Mononuclear cell (primary cell): ENCODE data around the gene SLC1A1. TPM values are rescaled to one million over a fixed set of nuclear protein-coding genes. Genes with fewer than 3 reads are reported as not detected.
"Not testable (repeated sequence)": the region's sequence is repeated elsewhere in the genome, so short reads cannot be mapped to it uniquely, and the experiment has no call there.

ENCODE experiments used
- H3K27me3 ChIP-seq: 2 replicates; pipeline ENCODE4 v1.6.0; 2011; ENCODE audit warnings: low read length, control low read depth; ENCODE audit not compliant: insufficient read depth
- H3K4me1 ChIP-seq: 2 replicates; pipeline ENCODE4 v1.5.1; 2011; ENCODE audit warnings: mild to moderate bottlenecking, low read length, control low read depth; ENCODE audit not compliant: insufficient read depth
- H3K4me3 ChIP-seq: 2 replicates; pipeline ENCODE4 v1.5.1; 2011; ENCODE audit warnings: mild to moderate bottlenecking, low read length, moderate library complexity
- H3K9me3 ChIP-seq: 2 replicates; pipeline ENCODE4 v1.5.1; 2011; ENCODE audit warnings: low read depth, mild to moderate bottlenecking, control low read depth, low read length
- total RNA-seq: library from RNA; depleted of rRNA; stranded (reverse); fragments of >200 nt; gene quantifications from one replicate; pipeline ENCODE4 v1.2.3, GENCODE V29; 2012

The SLC1A1 gene
- total RNA-seq, 1 donor, result not detected

DNA sequence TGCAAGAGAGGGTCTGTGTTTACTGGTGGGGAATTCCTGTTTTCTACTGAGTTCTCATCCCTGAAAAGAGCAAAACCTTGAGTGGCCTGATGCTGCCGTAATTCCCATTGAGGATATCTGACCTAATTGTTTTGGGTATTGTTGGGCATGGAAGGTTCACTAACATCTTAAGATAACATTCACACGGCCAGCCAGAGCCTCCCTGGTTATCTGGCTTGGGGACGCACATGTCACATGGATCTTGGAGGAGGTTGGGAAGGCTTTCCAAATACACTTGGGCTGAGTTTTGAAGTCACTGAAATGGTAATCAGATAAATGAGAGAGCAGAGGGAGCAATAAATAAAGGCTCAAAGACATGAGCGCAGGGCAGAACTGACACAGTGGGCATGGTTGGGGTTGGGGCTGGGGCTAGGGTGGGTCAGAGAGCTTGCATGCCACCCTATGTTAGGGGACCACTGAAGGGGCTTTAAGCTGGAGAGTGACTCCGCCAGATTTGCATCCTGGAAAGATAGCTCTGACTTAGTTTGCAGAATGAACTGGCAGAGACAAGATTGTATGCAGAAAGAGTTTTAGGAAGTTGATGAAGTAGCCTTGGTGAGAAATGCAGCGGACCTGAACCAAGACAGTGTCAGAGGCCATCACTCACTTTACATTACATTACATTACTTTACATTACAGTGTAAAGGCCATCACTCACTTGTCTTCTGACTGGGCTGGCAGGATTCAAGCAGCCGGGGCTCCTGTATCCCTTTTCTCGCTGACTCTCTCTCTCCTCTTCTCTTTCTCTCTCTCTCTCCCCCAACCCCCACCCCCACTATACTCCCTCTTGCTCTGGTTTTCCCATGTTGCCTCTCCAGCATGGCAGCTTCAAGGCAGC lies 24.2 kb downstream of the SLC1A1 start:
- no peaks in the 10 kb centered on the region for H3K4me1 ChIP-seq
- no peaks in the 10 kb centered on the region for H3K9me3 ChIP-seq
- no peak overlapping the region for H3K4me3 ChIP-seq
- H3K27me3 ChIP-seq, result no peaks in the 10 kb centered on the region

DNA sequence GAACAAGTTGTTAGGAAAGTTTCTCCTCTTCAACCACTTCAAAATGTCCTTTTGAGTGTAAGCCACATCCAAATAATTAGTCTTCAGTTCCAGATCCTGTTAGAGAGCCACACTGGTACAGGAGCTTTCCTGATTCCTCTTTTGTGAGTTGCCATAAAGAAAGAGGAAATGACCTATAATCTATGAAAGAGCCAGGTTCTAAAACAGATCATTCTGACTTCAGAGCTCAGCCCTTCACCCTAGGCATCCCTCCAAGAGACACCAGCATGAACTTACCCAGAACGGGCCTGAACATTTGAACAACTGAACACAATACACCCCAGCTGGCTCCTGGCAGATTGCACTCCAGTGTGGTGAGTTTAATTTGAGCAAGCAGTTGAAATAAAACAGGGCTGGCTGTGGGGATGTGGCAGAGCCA lies 25.7 kb downstream of the SLC1A1 start:
- no peak overlapping the region for H3K4me3 ChIP-seq
- no peaks in the 10 kb centered on the region for H3K4me1 ChIP-seq
- H3K27me3 ChIP-seq, result no peaks in the 10 kb centered on the region
- no peaks in the 10 kb centered on the region for H3K9me3 ChIP-seq

DNA sequence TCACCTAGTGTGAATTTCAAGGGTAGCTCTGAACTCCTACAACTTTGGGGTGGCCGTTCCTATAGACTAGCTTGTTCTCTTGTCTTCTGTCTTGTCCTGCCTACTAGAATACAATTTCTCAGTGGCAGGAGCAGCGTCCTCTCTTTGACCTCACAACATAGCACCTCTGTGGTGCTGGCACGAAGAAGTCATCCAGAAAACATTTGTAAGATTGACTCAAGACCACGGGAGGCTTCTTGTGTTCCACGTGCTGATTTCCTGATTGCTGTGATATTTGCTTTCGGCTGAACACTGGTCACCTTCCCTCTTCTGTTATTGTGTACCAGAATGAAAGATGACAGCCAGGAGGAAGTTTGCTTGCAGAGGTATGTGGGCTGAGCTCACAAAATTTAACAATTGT lies 27.0 kb downstream of the SLC1A1 start:
- H3K4me1 ChIP-seq, result no peaks in the 10 kb centered on the region
- no peak overlapping the region for H3K4me3 ChIP-seq
- H3K27me3 ChIP-seq, result no peaks in the 10 kb centered on the region
- no peaks in the 10 kb centered on the region for H3K9me3 ChIP-seq

DNA sequence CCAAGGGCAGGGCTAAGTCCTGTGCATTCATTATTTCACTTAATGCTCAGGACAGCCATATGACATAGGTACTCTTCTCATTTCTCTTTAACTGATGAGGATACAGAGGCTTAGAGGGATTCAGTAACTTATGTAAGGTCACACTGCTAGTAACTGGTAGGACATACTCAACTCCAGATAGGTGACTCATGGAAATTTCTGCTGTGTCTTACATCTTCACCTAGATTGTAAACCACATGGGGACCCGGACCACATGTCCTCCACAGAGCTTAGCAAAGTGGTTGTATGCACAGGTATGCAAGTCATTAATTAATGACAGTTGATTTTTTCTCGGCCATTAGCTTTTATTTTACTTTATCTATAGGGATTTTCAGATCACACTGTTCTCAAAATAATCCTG lies 29.3 kb downstream of the SLC1A1 start:
- Histone ChIP-seq H3K4me1 (no peaks in the 10 kb centered on the region), H3K4me3 (no peak overlapping the region), H3K9me3 (no peaks in the 10 kb centered on the region), H3K27me3 (no peaks in the 10 kb centered on the region)

DNA sequence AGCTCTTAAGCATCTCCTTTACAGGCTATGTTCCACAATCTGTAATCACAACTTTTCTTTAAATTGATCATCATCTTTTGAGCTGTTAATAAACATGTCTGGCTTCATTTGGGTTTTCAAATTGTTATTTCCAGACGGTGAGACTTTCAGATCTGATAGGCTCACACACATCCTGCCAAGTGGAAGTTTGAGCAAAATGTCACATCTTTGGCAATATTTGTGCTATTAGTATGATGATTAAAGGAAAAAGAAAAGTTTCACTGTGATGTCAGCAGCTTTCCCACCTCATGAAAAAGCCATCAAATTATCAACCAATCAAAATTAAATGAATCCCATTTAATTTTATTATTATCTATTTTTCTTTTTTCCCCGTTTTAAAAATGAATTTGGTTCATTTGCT lies 29.8 kb downstream of the SLC1A1 start:
- Histone ChIP-seq H3K9me3 (no peaks in the 10 kb centered on the region), H3K4me1 (no peaks in the 10 kb centered on the region), H3K27me3 (no peaks in the 10 kb centered on the region), H3K4me3 (no peak overlapping the region)

DNA sequence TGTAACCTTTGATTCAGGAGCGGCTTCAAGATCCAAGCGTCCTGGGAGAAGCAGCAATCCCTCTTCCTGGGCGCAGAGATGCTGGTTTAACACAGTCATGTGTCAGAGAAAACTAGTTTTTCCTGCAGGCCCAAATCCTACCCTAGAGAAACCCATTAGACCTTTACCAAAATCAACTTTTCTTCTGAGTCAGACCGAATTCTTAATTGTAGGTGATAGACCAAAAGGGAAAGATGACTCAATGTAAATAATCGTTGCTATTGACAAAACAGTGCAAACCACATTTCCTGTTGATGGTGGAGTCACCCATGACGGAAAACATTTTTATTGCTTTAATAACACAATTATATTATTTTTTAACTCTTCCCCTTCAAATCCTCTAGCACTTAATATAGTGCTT lies 40.1 kb downstream of the SLC1A1 start:
- H3K27me3 ChIP-seq, result no peaks in the 10 kb centered on the region
- no peak overlapping the region for H3K4me3 ChIP-seq
- H3K4me1 ChIP-seq, result no peaks in the 10 kb centered on the region
- no peaks in the 10 kb centered on the region for H3K9me3 ChIP-seq

DNA sequence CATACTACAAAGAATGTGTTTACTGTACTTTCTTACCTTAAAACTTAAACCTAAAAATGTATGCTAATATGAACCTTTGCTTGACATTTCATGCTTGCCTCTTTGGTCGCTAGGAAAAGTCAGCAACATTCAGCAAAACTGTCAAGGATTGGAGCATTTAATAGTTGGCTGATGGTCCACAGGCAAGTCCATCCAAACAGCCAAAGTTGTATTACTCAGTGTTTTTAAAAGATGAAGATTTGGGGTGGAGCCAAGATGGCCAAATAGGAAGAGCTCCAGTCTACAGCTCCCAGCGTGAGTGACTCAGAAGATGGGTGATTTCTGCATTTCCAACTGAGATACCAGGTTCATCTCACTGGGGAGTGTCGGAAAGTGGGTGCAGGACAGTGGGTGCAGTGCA lies 40.6 kb downstream of the SLC1A1 start:
- not testable (repeated sequence) for H3K4me3 ChIP-seq, H3K27me3 ChIP-seq, H3K4me1 ChIP-seq

DNA sequence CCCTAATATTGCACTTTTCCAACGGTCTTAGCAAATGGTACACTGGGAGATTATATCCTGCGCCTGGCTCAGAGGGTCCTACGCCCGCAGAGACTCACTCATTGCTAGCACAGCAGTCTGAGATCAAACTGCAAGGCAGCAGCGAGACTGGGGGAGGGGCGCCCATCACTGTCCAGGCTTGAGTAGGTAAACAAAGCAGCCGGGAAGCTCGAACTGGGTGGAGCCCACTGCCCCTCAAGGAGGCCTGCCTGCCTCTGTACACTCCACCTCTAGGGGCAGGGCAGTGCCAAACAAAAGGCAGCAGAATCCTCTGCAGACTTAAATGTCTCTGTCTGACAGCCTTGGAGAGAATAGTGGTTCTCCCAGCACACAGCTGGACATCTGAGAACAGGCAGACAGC lies 41.1 kb downstream of the SLC1A1 start:
- not testable (repeated sequence) for H3K9me3 ChIP-seq, H3K27me3 ChIP-seq, H3K4me1 ChIP-seq, H3K4me3 ChIP-seq

More for the DNA sequence above, 40.6 kb downstream of the SLC1A1 start:
- not testable (repeated sequence) for H3K9me3 ChIP-seq

DNA sequence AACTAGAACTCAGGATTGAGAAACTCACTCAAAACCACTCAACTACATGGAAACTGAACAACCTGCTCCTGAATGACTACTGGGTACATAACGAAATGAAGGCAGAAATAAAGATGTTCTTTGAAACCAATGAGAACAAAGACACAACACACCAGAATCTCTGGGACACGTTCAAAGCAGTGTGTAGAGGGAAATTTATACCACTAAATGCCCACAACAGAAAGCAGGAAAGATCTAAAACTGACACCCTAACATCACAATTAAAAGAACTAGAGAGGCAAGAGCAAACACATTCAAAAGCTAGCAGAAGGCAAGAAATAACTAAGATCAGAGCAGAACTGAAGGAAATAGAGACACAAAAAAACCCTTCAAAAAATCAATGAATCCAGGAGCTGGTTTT lies 43.6 kb downstream of the SLC1A1 start:
- H3K27me3 ChIP-seq, H3K4me1 ChIP-seq, H3K4me3 ChIP-seq, H3K9me3 ChIP-seq: not testable (repeated sequence)

DNA sequence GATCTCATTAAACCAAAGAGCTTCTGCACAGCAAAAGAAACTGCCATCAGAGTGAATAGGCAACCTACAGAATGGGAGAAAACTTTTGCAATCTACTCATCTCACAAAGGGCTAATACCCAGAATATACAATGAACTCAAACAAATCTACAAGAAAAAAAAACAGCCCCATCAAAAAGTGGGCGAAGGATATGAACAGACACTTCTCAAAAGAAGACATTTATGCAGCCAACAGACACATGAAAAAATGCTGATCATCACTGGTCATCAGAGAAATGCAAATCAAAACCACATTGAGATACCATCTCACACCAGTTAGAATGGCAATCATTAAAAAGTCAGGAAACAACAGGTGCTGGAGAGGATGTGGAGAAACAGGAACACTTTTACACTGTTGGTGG lies 45.9 kb downstream of the SLC1A1 start:
- H3K27me3 ChIP-seq, H3K4me1 ChIP-seq, H3K4me3 ChIP-seq: not testable (repeated sequence)

DNA sequence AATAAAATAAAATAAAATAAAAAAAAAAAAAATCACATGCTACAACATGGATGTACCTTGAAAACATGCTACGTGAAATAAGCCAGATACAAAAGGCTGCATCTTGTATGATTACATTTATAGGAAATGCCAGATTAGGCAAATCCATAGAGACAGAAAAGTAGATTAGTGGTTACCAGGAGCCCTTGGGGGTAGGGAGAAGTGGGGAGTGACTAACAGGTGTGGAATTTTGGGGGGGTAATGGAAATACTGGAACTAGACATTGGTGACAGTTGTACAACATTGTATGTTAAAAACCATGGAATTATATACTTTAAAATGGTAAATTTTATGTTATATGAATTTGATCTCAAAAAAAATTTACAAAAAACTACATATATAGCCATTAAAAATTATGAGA lies 47.3 kb downstream of the SLC1A1 start:
- Histone ChIP-seq H3K9me3 (no peaks in the 10 kb centered on the region), H3K27me3 (no peaks in the 10 kb centered on the region), H3K4me3 (no peak overlapping the region), H3K4me1 (no peaks in the 10 kb centered on the region)

More for the DNA sequence above, 45.9 kb downstream of the SLC1A1 start:
- not testable (repeated sequence) for H3K9me3 ChIP-seq

DNA sequence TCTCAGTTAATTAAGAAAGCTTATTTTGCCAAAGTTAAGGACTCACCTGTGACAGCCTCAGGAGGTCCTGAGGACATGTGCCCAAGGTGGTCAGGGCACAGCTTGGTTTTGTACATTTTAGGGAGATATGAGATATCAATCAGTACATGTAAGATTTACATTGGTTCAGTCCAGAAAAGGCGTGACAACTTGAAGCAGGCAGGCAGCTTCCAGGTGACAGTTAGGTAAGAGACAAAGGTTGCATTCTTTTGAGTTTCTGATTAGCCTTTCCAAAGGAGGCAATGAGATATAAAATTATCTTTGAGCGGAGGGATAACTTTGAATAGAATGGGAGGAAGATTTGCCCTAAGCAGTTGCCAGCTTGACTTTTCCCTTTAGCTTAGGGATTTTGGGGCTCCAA lies 47.8 kb downstream of the SLC1A1 start:
- Histone ChIP-seq H3K4me3 (no peak overlapping the region), H3K4me1 (no peaks in the 10 kb centered on the region), H3K9me3 (no peaks in the 10 kb centered on the region), H3K27me3 (no peaks in the 10 kb centered on the region)

DNA sequence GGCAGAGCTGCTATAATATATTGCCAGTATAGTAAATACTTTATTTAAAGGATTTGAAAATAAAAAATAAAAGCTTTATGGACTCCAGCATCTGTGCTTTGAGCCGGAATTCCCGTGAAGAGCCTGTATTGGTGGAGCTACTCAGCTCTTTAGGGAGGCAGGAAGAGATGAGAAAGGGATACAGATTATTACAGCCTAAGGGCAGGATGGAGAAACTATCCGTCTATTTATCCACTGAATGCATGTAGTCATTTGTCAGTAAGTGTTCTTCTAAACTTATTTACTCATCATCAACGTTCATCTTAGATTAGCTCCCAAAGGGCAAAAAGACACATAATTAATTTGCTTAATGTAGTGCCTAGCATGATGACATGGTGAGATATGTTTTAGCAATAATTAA lies 48.4 kb downstream of the SLC1A1 start:
- H3K4me1 ChIP-seq, result no peaks in the 10 kb centered on the region
- no peak overlapping the region for H3K4me3 ChIP-seq
- H3K27me3 ChIP-seq, result no peaks in the 10 kb centered on the region
- H3K9me3 ChIP-seq, result no peaks in the 10 kb centered on the region

DNA sequence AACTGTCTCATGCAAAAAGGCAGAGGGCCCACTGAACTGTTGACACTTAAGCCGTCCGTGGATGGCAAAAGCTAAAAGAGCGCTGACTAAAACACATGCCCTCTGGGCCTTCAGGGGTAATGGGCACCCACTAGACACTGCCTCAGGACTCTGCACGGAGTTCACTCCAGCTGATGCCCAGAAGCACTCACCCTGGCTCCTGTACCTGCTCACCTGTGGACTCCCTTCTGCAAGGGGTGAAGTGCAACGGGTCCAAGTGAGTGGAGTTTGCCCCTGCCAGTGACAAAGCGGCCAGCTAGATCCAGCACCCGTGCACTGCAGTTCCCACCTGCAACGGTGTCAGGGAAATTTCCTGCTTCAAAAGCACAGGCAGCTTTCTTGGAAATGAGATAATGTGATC lies 50.2 kb downstream of the SLC1A1 start:
- H3K27me3 ChIP-seq, result no peaks in the 10 kb centered on the region
- no peaks in the 10 kb centered on the region for H3K4me1 ChIP-seq
- no peak overlapping the region for H3K4me3 ChIP-seq
- no peaks in the 10 kb centered on the region for H3K9me3 ChIP-seq

DNA sequence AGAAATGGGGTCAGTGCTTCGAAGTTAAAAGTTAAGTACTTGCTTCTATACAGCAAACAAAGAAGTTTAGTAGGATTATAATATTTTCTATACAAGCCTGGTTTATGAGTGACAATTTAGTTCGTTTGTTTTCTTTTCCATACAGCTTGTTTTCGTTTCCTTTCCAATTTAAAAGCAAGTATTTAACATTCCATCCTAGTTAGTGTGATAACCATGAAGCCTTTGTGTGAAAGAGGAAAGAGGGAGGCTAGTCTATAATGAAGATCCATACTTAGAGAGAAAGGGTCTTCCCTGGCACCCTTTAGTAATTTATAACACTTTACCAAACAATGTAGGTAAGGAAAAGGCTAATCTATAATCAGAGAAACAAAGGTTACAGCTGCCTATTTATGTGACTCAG lies 51.0 kb downstream of the SLC1A1 start:
- Histone ChIP-seq H3K27me3 (no peaks in the 10 kb centered on the region), H3K4me1 (no peaks in the 10 kb centered on the region), H3K9me3 (no peaks in the 10 kb centered on the region), H3K4me3 (no peak overlapping the region)

DNA sequence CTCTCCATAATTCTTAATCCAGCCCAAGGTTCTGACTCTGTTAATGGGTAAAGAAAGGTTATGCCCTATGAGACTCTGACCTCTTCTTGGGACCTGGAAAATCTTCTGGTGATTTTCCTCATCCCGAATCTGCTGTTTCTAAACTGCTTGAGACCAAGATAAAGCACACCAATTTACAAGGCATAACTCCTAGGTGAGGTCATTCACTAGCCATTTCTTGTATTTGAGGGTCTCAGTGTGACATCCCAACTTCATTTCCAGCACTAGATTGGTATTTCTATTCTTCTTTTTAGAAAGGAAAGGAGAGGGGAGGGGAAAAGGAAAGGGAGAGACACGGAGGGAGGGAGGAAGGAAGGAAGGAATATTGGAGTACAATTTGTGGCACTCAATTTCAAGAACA lies 51.6 kb downstream of the SLC1A1 start:
- Histone ChIP-seq H3K9me3 (no peaks in the 10 kb centered on the region), H3K4me1 (no peaks in the 10 kb centered on the region), H3K27me3 (no peaks in the 10 kb centered on the region), H3K4me3 (no peak overlapping the region)
